Esophagus muscularis mucosa (tissue), 4 donors: ENCODE measurements around the gene PRKCH.

Experiments used
- CTCF ChIP-seq, 3 experiments: fragments of 200-600 bp in 2 of 3; fragments of 450-650 bp in 1 of 3; sonication (generic) in 2 of 3; IDR thresholded peaks; one replicate each; pipeline ENCODE4 v1.5.1; 2017 to 2019; ENCODE audit warnings: antibody characterized with exemption in 3 of 3, mild to moderate bottlenecking in 2 of 3, moderate library complexity in 1 of 3
- EP300 ChIP-seq: sonication (generic); formaldehyde crosslinking; IDR thresholded peaks from one replicate; pipeline ENCODE4 v1.6.1; 2017; ENCODE audit warnings: antibody characterized with exemption
- POLR2A ChIP-seq: fragments of 450-650 bp; IDR thresholded peaks from one replicate; pipeline ENCODE4 v1.6.1; 2017; ENCODE audit warnings: antibody characterized with exemption, moderate library complexity, mild to moderate bottlenecking, low read depth

DNA sequence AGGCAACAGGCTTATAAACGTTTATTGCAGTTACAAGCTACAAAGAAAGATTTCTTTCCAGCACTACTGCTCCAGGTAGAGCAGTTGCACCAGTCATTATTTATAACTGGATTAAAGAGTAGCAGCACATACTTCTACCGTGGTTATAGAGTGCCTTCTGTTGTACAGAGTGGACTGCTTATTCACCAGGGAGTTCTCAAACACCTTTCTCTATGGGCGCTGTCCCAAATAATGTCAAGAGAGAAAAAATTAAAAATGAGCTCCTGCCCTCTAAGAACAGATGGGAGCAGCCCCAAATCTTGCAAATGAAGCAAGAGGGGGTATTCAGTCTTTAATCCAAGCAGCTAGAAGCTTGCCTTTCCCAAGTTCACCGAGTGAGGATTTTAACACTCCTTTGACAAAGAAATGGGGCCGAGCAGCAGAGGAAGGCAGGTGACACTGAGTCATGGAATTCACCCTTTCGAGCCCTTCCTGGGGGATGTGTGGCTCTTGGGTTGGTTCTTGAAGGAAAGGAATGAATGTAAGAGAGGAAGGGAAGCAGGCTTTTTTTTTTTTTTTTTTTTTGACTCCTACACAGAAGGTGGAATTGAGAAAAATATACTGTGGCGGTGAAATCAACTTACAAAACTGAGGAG is 181.2 kb downstream of the PRKCH start:
- TF ChIP-seq CTCF (IDR thresholded peaks at IDR 0.05) (no peak), POLR2A (no peak), EP300 (no peak)
